ENCODE results near the gene KCNK15. TPM values are rescaled to one million over a fixed set of nuclear protein-coding genes. Genes with fewer than 3 reads are reported as not detected.

Gene KCNK15
- total and polyA plus RNA-seq, 2 donors (not counting 1 experiment from before 2014, with no cell fraction given) = 0.17 TPM; not detected in 1

- ATAC-seq (ENCODE audit: low read depth) (no peak), DNase-seq (no peak)
- 83% methylated on average over 5 of the region's 6 CpGs for WGBS (ENCODE audit: insufficient coverage)
- H3K4me1 Mint-ChIP-seq = peaks cover 8% of the 10 kb centered on the region
- H3K4me3 Mint-ChIP-seq = no peak overlapping the region
- Histone ChIP-seq H3K4me2 (replicated peaks; ENCODE audit: low read depth, low read length, poor library complexity, severe bottlenecking) (no peak overlapping the region), H4K20me1 (ENCODE audit: control insufficient read depth, insufficient read depth, low read length, poor library complexity, severe bottlenecking) (no peaks in the 10 kb centered on the region), H2AFZ (ENCODE audit: insufficient read depth, low read depth, low read length, poor library complexity, severe bottlenecking) (no peak overlapping the region), H3K4me1 (ENCODE audit: control insufficient read depth in 2 of 2, insufficient read depth in 2 of 2, low read length in 2 of 2) (no peaks in the 10 kb centered on the region), H3K27ac (ENCODE audit: low read length in 2 of 2) (no peak overlapping the region), H3K79me2 (ENCODE audit: control insufficient read depth, insufficient read depth, low read length) (no peaks in the 10 kb centered on the region), H3K4me3 (ENCODE audit: control extremely low read depth in 1 of 5, extremely low read depth in 1 of 5, insufficient read depth in 1 of 5, low read depth in 2 of 5, low read length in 4 of 5) (no peak overlapping the region), H3K9ac (ENCODE audit: low read length) (no peak overlapping the region), H3K36me3 (replicated peaks in 1 of 2; ENCODE audit: control extremely low read depth in 1 of 2, control insufficient read depth in 1 of 2, extremely low read depth in 1 of 2, insufficient read depth in 2 of 2, low read length in 1 of 2) (no peaks in the 10 kb centered on the region), H3K27me3 (replicated peaks in 1 of 4; ENCODE audit: control extremely low read depth in 1 of 4, control insufficient read depth in 3 of 4, insufficient read depth in 4 of 4, low read length in 3 of 4) (no peaks in the 10 kb centered on the region), H3K9me3 (ENCODE audit: control extremely low read depth in 1 of 3, control insufficient read depth in 2 of 3, insufficient read depth in 1 of 3, low read length in 2 of 3) (peaks cover 0 to 6% (median 0%) of the 10 kb centered on the region in 3 donors)
- no peak for TF ChIP-seq EZH2 (IDR thresholded peaks at IDR 0.05; ENCODE audit: borderline replicate concordance, insufficient read depth, low read depth, low read length, poor library complexity, severe bottlenecking)
- no peak for TF ChIP-seq CTCF (IDR thresholded peaks at IDR 0.05)
- peaks cover 4% of the 10 kb centered on the region for H3K9me3 Mint-ChIP-seq (ENCODE audit: insufficient read depth)
- intact Hi-C loops (cut with micrococcal nuclease) = loop anchor here (2.0 kb wide), 1 partner anchor 156 kb away; no protein-coding TSS in a partner anchor
- peaks cover 3% of the 10 kb centered on the region for H3K27me3 Mint-ChIP-seq
- CTCF ChIA-PET = interaction anchor here (1.1 to 3.9 kb wide), 11 partner anchors 10 to 349 kb away, joined by 3 to 29 read pairs (median 5); no protein-coding TSS in a partner anchor
- POLR2A ChIA-PET = no interaction called here
- no peak overlapping the region for H3K27ac Mint-ChIP-seq
Measured at GRCh38 chr20:44732327-44732726, 13.3 kb upstream of the KCNK15 start.

- peaks cover 9% of the 10 kb centered on the region for H3K4me1 Mint-ChIP-seq
- Histone ChIP-seq H3K4me1 (ENCODE audit: control insufficient read depth in 2 of 2, insufficient read depth in 2 of 2, low read length in 2 of 2) (no peaks in the 10 kb centered on the region), H4K20me1 (ENCODE audit: control insufficient read depth, insufficient read depth, low read length, poor library complexity, severe bottlenecking) (no peaks in the 10 kb centered on the region), H3K27me3 (replicated peaks in 1 of 4; ENCODE audit: control extremely low read depth in 1 of 4, control insufficient read depth in 3 of 4, insufficient read depth in 4 of 4, low read length in 3 of 4) (no peaks in the 10 kb centered on the region), H3K4me2 (replicated peaks; ENCODE audit: low read depth, low read length, poor library complexity, severe bottlenecking) (no peak overlapping the region), H3K4me3 (ENCODE audit: control extremely low read depth in 1 of 5, extremely low read depth in 1 of 5, insufficient read depth in 1 of 5, low read depth in 2 of 5, low read length in 4 of 5) (no peak overlapping the region), H3K9ac (ENCODE audit: low read length) (no peak overlapping the region), H3K36me3 (replicated peaks in 1 of 2; ENCODE audit: control extremely low read depth in 1 of 2, control insufficient read depth in 1 of 2, extremely low read depth in 1 of 2, insufficient read depth in 2 of 2, low read length in 1 of 2) (no peaks in the 10 kb centered on the region), H3K27ac (ENCODE audit: low read length in 2 of 2) (no peak overlapping the region), H3K79me2 (ENCODE audit: control insufficient read depth, insufficient read depth, low read length) (no peaks in the 10 kb centered on the region), H2AFZ (ENCODE audit: insufficient read depth, low read depth, low read length, poor library complexity, severe bottlenecking) (no peak overlapping the region), H3K9me3 (ENCODE audit: control extremely low read depth in 1 of 3, control insufficient read depth in 2 of 3, insufficient read depth in 1 of 3, low read length in 2 of 3) (peaks cover 0 to 12% (median 0%) of the 10 kb centered on the region in 3 donors)
- intact Hi-C loops (cut with micrococcal nuclease) = loop anchor here (2.0 kb wide), 1 partner anchor 157 kb away; no protein-coding TSS in a partner anchor
- peaks cover 4% of the 10 kb centered on the region for H3K9me3 Mint-ChIP-seq (ENCODE audit: insufficient read depth)
- 32% methylated on average over 7 of the region's 7 CpGs for WGBS (ENCODE audit: insufficient coverage)
- no peaks in the 10 kb centered on the region for H3K27me3 Mint-ChIP-seq
- H3K4me3 Mint-ChIP-seq = no peak overlapping the region
- ATAC-seq (ENCODE audit: low read depth) (peak; percentile 78), DNase-seq (peak; percentile 61)
- ChIA-PET CTCF (interaction anchor here (0.8 to 3.9 kb wide), 11 partner anchors 9 to 350 kb away, joined by 3 to 29 read pairs (median 4); no protein-coding TSS in a partner anchor), POLR2A (no interaction called here)
- H3K27ac Mint-ChIP-seq = no peak overlapping the region
- peak; percentile 73 for TF ChIP-seq CTCF (IDR thresholded peaks at IDR 0.05)
- TF ChIP-seq EZH2 (IDR thresholded peaks at IDR 0.05; ENCODE audit: borderline replicate concordance, insufficient read depth, low read depth, low read length, poor library complexity, severe bottlenecking) = no peak
Measured at GRCh38 chr20:44733341-44734069, 12.2 kb upstream of the KCNK15 start.
